Measurements from ENCODE around the gene PREB.

- TF ChIP-seq ZNF274 (IDR thresholded peaks at IDR 0.05; ENCODE audit: low read depth, low read length) (no peak), SUZ12 (IDR thresholded peaks at IDR 0.05; ENCODE audit: extremely low read depth, insufficient read depth, insufficient read length) (no peak)
Observed at GRCh38 chr2:27177441-27178351, 43.3 kb upstream of the PREB start.
